Activated CD8-positive, alpha-beta memory T cell treated with anti-CD3 and anti-CD28 coated beads for 36 hours (primary cell): ENCODE data around the gene MAPK13. TPM values are rescaled to one million over a fixed set of nuclear protein-coding genes. Genes with fewer than 3 reads are reported as not detected.

ENCODE experiments used
- CTCF ChIA-PET: fragments of 350-600 bp; sonication (Branson Sonifier 250); formaldehyde crosslinking; loops from one replicate; lab custom pipeline; 2021; ENCODE audit warnings: antibody characterized with exemption; lab: Charles Lee
- POLR2A ChIA-PET: fragments of 350-600 bp; sonication (Branson Sonifier 250); formaldehyde crosslinking; loops from one replicate; lab custom pipeline; 2021; ENCODE audit warnings: antibody characterized with exemption; lab: Charles Lee
- total RNA-seq, 2 experiments: library from RNA; stranded (reverse); gene quantifications; one replicate each; pipeline ENCODE4 v1.2.3, GENCODE V29; 2021

The MAPK13 gene
- total RNA-seq, 2 experiments from 2014 or later, result 70.1 to 71.1 TPM

DNA sequence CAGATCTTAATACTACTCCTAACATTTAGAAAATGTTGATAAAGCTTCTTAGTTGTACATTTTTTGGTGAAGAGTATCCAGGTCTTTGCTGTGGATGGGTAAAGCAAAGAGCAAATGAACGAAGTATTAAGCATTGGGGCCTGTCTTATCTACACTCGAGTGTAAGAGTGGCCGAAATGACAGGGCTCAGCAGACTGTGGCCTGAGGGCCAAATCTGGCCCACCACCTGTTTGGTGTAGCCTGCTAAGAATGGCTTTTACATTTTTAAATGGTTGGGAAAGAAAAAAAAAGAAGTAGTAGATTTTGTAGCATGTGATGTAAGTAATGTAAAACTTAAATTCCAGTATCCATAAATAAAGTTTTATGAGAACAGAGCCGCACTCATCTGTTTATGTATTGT is 19.4 kb upstream of the MAPK13 start:
- POLR2A ChIA-PET, result no interaction called here
- CTCF ChIA-PET, result no interaction called here

DNA sequence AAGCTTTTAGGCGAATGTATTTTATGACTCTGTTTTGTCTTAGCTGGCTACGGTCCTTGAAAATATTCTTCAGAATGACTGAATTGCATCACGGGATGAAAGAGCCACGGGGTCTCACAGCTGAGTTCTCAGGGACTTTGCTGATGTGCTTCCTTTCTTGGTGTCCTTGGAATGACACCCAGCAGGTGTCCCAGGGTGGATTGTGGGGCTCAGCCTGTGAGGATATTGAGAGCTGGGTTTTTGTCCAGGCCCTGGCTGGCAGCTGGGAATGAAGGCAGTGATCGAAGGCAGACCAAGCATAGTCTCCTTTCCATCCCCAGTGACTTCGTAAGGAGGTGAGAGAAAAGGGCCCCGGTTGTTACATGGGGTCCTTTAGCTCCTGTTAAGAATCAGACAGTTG is 18.8 kb upstream of the MAPK13 start:
- CTCF ChIA-PET, result interaction anchor here (0.9 kb wide), 1 partner anchor 10 kb away, joined by 4 read pairs; no protein-coding TSS in a partner anchor
- POLR2A ChIA-PET, result no interaction called here

DNA sequence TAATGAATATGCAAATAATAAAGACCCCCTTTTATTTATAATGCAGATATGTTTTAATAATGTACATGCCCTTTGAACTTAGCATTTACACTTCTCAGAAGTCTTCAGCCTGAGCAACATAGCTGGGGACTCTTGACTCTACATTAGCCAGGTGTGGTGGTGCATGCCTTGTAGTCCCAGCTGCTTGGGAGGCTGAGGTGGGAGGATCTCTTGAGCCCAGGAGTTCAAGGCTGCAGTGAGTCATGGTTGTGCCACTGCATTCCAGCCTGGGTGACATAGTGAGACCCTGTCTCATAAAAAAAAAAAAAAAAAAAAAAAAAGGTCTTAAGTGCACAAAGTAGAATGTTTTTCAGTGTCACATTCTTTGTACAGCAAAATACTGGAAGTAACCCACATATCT is 17.3 kb upstream of the MAPK13 start:
- POLR2A ChIA-PET, result interaction anchor here (0.7 kb wide), 1 partner anchor 26 kb away, joined by 14 read pairs; no protein-coding TSS in a partner anchor
- CTCF ChIA-PET, result interaction anchor here (0.7 to 1.2 kb wide), 3 partner anchors 16 to 119 kb away, joined by 4 read pairs; partner anchors contain the start of gene MAPK14

DNA sequence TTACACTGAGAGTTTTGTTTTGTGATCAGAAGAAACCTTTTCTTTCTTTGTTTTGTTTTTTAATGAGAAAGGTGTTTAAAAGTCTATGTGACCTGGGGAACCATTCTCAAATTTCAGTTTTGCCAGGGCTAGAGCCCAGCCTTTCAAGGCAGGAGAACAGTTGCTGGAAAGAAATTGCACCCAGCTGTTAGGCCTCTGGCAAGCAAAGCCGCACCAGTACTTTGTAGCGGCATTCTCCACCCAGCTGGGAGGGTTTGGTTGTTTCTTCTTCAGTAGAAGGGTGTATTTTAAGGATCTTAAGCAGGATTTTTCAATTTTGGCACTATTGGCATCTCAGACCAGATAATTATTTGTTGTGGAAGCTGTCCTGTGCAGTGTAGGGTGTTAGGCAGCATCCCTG is 16.6 kb upstream of the MAPK13 start:
- ChIA-PET POLR2A (interaction anchor here (0.7 kb wide), 1 partner anchor 403 kb away, joined by 4 read pairs; no protein-coding TSS in a partner anchor), CTCF (interaction anchor here (0.7 to 1.2 kb wide), 3 partner anchors 16 to 118 kb away, joined by 4 read pairs; partner anchors contain the start of gene MAPK14)

DNA sequence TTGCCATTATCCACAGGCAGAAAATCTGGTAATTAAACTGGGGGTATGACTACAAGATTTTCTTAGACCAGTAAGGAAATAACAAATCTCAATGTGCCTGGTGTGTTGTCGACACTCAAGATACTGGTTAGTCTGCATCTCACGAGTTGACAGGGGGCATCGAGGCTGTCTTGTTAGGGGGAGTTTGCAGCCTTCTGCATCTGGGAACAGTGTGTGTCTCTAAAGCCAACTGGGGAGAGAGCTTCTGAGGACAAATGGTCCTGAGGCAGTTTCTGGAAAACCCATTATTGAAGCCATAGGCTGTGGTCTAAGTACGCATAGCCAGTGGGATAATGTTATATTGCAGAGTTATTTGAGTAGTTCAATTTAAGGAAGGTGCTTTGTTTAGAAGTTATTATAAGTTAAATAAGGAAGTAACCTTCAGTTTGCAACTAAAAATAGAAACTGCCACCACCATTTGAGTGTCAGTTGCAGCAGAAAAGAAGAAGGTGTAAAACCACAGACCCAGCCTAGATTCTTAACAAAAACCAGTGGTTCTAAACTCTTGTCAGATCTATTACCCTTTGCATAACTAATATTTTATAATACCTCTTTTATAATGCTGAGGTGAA is 15.4 kb upstream of the MAPK13 start:
- POLR2A ChIA-PET, result interaction anchor here (0.6 kb wide), 1 partner anchor 80 kb away, joined by 4 read pairs; no protein-coding TSS in a partner anchor

DNA sequence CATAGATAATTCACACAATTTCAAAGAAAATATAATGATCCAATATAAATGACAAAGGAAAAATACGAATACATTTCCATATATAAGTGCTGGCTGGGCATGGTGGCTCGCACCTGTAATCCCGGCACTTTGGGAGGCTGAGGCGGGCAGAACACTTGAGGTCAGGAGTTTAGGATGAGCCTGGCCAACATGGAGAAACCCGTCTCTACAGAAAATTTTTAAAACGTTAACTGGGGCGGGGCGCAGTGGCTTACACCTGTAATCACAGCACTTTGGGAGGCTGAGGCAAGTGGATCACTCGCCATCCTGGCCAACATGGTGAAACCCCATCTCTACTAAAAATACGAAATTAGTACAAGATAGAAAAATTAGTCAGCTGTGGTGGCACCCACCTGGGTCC is 14.9 kb upstream of the MAPK13 start:
- POLR2A ChIA-PET, result no interaction called here
- CTCF ChIA-PET, result interaction anchor here (1.0 kb wide), 1 partner anchor 20 kb away, joined by 5 read pairs; no protein-coding TSS in a partner anchor

More for the DNA sequence above, 15.4 kb upstream of the MAPK13 start:
- CTCF ChIA-PET, result no interaction called here

DNA sequence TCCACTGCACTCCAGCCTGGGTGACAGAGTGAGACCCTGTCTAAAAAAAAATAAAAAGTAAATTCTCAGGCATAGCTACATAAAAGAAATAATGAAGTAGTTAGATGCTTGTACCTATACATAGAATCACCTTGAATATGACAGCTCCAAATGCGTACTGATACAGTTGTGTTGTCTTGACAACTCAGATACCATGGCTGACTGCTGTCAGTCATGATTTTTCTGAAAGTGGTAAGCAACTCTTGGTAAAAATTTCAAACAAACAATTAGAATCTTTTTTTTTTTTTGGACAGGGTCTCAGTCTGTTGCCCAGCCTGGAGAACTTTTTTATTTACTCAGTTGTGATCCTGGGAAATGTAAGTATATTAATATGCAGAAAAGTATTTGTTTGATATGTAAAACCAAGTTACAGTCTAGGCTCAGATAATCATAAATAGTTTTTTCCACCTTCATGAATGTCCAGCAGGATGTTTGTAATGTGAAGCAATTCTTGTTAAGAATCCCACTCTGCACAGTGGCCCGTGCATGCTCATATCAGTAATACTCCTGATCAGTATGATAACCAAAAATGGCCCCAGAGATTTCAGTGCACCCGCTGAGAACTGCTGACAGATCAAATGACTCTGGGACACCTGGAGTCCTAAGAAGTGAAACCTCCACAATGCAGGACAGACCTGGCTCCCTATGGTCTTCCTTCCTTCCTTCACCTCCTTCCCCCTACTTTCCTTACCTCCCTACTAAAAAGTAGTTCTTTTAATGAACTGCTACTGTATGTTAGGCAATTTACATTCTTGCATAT is 14.0 kb upstream of the MAPK13 start:
- CTCF ChIA-PET, result interaction anchor here (1.0 kb wide), 1 partner anchor 21 kb away, joined by 5 read pairs; no protein-coding TSS in a partner anchor
- POLR2A ChIA-PET, result no interaction called here

DNA sequence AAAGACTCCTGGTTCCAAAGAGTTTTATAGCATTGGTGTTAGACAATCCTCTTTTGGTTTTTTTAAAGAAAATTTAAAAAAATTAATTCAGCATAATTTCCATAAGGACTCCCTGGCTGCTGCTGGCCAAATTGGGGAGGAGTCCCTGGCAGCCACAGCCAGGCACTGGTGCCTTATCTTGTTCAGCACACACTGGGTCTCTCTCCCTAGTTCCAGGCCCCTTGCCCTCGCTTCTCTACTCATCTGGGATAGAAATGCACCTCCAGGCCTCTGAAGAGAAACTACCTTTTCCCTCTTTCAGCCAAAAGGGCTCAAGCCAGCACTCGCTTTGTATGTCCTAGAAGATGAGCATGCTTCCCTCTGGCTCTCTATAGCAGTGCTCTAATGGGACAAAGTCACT is 13.4 kb upstream of the MAPK13 start:
- ChIA-PET CTCF (interaction anchor here (1.4 to 1.9 kb wide), 2 partner anchors 14 to 89 kb away, joined by 3 to 5 read pairs; partner anchors contain the start of gene MAPK14), POLR2A (no interaction called here)

DNA sequence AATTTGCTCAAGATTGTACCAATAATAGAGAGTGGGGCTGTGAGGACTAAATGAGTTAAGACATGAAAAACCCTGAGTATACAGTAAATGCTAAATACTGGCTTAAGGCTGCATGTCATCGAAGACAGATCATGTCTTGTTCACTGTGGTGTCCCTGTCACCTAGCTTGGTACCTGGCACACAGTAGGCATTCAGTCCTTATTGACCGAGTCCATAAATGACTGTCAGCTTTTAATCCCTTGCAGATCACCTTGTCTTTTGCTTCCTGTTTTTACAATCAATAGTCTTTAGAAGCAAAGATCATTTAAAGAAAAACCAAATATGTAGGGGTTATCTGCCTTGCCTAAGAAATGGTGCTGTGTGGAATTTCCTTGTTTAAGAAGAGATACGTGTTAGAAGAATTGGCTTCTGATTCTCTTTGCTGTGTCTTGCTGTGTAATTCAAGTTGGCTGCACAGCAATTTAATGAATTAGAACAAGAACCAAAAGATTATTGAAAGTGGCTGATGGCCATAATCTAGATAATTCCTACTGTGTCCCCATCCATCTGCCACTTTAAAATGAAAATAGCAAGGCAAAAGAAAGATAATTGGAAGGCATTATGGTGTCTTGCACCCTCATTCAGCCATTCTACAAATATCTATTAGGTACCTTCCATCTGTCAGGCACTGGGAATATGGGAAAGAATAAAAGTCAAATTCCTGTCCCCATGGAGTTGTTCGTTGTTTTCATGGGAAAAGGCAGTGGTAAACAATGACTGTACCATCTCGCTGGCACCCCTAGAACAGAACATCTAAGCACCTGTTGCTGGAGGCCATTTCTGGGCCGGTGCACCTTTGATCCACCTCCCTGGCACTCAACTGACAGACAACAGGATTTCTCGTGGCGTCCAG is 12.4 kb upstream of the MAPK13 start:
- CTCF ChIA-PET, result interaction anchor here (1.4 to 2.1 kb wide), 3 partner anchors 13 to 90 kb away, joined by 3 to 5 read pairs (median 4); partner anchors contain the start of gene MAPK14
- POLR2A ChIA-PET, result no interaction called here

DNA sequence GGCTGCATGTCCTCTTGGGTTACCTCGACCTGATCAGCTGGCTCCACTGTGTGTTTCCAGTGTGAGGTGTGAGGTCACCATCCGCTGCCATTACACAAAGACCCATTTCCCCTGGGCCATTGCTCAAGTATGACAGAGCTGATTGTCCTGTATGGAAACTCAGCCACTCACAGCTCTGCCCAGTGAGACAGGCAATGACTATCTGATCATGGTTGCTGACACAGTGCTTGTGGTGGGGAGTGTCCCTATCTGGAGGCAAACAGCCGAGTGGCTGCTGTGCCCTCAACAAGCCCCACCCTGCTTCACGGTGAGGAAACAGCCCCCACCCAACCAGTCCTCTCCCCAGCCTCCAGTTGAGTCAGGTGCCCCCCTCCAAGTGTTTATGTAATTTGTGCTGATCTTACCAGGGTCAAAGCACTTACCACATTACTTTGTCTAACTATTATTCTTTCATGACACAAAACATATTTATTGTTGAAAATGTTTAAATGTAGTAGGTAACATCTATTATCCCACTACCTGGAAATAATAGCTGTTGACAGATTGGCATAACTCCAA is 11.7 kb upstream of the MAPK13 start:
- POLR2A ChIA-PET, result no interaction called here
- CTCF ChIA-PET, result interaction anchor here (1.0 to 2.1 kb wide), 3 partner anchors 13 to 23 kb away, joined by 3 to 5 read pairs (median 4); no protein-coding TSS in a partner anchor

DNA sequence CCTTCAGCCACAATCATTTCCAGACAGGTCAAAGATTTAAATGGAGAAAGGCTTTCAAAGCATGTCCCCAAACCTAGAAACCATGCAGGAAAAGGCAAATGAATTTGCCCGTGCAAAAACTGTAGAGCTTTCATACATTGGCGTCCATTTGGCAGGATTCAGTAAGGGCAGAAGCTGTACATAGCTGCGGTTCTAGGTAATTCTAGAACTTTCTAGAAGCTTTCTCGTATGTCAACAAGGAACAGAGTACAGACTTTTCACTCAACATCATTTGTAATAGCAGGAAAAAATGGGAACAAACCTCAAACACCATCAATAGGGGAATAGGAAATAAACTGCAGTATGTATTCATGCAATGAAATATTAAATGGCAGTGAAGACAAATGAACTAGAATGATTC is 11.1 kb upstream of the MAPK13 start:
- CTCF ChIA-PET, result interaction anchor here (1.0 to 2.1 kb wide), 2 partner anchors 16 to 24 kb away, joined by 3 to 4 read pairs; no protein-coding TSS in a partner anchor
- POLR2A ChIA-PET, result no interaction called here

DNA sequence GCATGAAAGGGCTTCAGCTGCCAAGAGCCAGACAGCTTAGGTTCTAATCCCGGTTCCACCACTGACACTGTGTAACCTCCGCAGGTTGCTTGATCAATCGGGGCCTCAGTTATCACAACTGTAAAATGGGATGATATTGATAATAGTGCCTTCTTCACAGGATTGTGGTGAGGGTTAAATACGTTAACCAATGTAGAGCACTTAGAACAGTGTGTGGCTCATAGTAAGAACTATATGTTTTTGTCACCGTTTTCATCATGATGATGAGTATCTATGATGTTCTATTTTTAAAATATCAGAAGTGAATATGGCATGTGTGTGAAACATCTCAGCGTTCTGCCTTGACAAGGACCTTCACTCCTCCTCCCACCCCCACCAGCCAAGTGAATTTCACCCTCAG is 10.3 kb upstream of the MAPK13 start:
- ChIA-PET POLR2A (interaction anchor here (0.7 to 2.7 kb wide), 3 partner anchors 11 to 266 kb away, joined by 3 to 45 read pairs (median 18); partner anchors contain the start of gene MAPK13), CTCF (interaction anchor here (1.5 to 2.6 kb wide), 4 partner anchors 11 to 182 kb away, joined by 4 to 24 read pairs (median 10); partner anchors contain the start of gene MAPK14)

DNA sequence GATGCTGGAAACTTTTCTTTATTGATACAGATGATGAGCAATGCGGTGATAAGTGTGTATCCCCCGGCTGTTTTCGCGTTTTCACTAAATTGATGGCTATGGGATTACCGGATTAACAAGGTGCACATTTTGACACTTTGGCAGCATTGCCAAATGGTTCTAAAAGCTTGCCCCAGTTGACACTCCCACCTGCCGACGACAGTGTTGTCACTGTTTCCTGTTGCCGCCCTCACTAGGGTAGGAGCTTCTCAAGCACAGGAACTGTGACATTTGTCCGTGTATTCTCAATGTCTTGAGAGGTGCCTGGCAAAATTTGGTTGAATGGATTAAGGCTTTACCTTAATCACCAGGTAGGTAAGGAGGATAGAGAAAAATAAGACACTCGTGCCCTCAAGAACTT is 9.8 kb upstream of the MAPK13 start:
- POLR2A ChIA-PET, result interaction anchor here (0.7 to 2.7 kb wide), 5 partner anchors 10 to 266 kb away, joined by 3 to 45 read pairs (median 6); partner anchors contain the start of genes BRPF3, MAPK13 and MAPK14
- CTCF ChIA-PET, result interaction anchor here (1.3 to 2.6 kb wide), 6 partner anchors 9 to 182 kb away, joined by 4 to 24 read pairs (median 4); partner anchors contain the start of gene MAPK14

DNA sequence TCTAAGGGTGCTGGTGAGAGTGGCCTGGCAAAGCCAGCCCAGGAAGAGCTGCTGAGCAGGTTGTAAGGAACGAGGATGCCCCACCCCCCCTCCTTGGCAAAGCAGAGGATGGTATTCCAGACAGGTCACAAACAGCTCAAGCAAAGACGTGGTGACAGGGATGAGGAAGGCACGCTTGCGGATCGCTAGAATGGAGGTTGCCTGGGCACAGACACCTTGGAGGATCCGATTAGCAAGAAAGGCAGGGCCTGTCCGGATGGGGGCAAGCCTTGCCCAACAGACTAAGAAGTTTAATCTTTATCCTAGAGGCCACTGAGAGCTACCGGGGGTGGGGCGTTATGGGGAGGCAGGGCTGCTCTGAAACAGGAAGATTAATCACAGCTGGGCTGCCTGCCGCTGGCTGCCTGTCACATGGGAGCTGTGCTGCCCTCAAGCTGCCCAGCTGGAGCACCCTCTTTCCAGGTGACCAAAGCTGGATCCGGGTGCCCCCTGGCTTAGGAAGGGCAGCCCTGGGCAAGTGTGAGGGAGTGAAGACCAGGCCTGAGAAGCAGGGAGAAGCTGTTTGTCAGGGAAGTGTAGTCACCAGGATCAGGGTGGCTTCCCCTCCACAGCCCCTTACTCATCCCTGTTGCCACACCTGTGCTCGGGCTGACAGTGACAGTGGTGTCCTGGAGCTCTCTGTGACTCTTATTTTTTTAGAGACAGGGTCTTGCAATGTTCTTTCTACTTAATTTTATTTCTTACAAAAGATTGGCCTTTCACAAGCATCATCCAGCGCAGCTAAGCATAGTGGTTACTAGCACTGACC is 9.1 kb upstream of the MAPK13 start:
- POLR2A ChIA-PET, result interaction anchor here (0.7 to 2.7 kb wide), 5 partner anchors 10 to 94 kb away, joined by 3 to 45 read pairs (median 6); partner anchors contain the start of genes BRPF3, MAPK13 and MAPK14
- CTCF ChIA-PET, result interaction anchor here (0.8 to 2.6 kb wide), 9 partner anchors 9 to 181 kb away, joined by 4 to 24 read pairs (median 4); partner anchors contain the start of gene MAPK14

DNA sequence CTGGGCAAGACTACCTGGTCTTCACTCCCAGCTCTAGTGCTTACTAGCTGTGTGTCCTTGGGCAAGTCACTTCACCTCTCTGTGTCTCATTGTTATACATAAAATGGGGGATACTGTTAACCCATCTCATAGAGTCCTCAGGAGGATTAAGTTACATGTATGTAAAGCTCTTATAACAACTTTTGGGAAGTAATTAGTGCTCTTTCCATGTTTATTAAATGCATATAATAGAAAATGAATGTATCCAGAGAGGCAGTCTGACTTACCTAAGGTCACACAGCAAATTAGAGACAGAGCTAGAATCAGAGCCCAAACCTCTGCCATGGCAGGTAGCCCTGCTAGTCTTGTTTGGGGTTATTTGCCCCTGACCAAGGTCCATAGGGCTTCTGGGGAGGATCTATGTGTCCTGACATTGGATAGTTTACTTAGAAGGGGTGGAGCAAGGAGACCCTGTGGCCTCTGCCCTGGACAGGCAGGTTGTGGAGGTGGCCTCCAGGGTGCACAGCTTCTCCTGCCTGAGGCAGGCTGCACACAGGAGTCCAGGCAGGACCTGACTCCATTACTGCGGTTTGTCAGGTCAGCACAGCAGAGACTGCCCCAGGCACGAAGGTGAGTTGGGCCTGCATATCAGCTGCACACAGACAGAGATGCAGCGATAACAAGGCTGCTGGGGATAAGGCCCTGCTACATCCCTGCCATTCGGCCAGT is 8.4 kb upstream of the MAPK13 start:
- CTCF ChIA-PET, result interaction anchor here (0.8 to 2.6 kb wide), 8 partner anchors 9 to 180 kb away, joined by 4 to 24 read pairs (median 4); partner anchors contain the start of gene MAPK14

More for the DNA sequence above, 8.4 kb upstream of the MAPK13 start:
- POLR2A ChIA-PET, result interaction anchor here (0.7 to 2.7 kb wide), 5 partner anchors 9 to 95 kb away, joined by 3 to 45 read pairs (median 6); partner anchors contain the start of genes BRPF3, MAPK13 and MAPK14
